Coronary artery (tissue), 2 donors: ENCODE data around the gene SERPINH1.

Experiments
- DNase-seq: peaks from one replicate; pipeline ENCODE4 v3.0.0-alpha.2; 2017; ENCODE audit warnings: low spot score
- H3K27ac ChIP-seq, 2 donors: fragments of 200-600 bp; sonication (generic); one replicate each; pipeline ENCODE4 v1.5.1; 2016 to 2019
- H3K4me3 ChIP-seq: fragments of 200-600 bp; sonication (generic); 2 replicates; pipeline ENCODE4 v1.5.1; 2016; ENCODE audit warnings: mild to moderate bottlenecking, moderate library complexity
- CTCF ChIP-seq: fragments of 200-600 bp; sonication (generic); IDR thresholded peaks from one replicate; pipeline ENCODE4 v1.5.1; 2019; ENCODE audit warnings: antibody characterized with exemption

Gene SERPINH1

DNA sequence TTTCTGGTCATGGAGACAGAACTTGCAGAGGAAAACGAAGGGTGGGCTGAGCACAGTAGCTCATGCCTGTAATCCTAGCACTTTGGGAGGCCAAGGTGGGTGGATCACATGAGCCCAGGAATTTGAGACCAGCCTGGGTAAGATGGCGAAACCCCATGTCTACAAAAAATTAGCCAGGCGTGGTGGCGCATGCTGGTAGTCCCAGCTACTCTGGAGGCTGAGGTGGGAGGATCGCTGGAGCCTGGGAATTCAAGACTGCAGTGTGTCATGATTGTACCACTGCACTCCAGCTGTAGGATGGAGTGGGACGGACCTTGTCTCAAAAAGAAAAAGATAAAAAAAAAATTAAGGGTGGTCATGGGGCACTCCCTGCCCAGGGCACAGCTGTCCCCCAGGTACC, 5.9 kb downstream of the SERPINH1 start:
- Histone ChIP-seq H3K27ac (peak overlapping the region in 1 of 2 donors; percentile 17), H3K4me3 (no peak overlapping the region)
- no peak for TF ChIP-seq CTCF
- DNase-seq: no peak

DNA sequence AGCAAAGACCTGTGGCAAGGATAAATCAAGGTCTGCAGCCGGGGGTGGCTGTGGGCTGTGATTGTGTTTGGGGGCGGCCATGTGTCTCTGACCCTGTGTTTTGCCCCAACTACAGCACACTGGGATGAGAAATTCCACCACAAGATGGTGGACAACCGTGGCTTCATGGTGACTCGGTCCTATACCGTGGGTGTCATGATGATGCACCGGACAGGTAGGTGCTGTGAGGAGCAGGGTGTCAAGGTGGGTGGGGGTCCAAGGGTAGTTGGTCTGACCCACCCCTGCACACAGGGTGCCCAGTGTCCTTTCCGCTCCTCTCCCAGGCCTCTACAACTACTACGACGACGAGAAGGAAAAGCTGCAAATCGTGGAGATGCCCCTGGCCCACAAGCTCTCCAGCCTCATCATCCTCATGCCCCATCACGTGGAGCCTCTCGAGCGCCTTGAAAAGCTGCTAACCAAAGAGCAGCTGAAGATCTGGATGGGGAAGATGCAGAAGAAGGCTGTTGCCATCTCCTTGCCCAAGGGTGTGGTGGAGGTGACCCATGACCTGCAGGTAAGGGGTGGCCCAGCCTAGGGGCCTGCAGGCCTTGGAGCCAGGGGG, 6.7 kb downstream of the SERPINH1 start:
- TF ChIP-seq CTCF: no peak
- DNase-seq: no peak
- Histone ChIP-seq H3K4me3 (no peak overlapping the region), H3K27ac (no peak overlapping the region)

- TF ChIP-seq CTCF: no peak
- no peak for DNase-seq
- H3K27ac ChIP-seq: peak overlapping the region in 1 of 2 donors; percentile 49
- H3K4me3 ChIP-seq: no peak overlapping the region
These were observed 8.6 kb downstream of the SERPINH1 start for GRCh38 chr11:75570559-75571139.

DNA sequence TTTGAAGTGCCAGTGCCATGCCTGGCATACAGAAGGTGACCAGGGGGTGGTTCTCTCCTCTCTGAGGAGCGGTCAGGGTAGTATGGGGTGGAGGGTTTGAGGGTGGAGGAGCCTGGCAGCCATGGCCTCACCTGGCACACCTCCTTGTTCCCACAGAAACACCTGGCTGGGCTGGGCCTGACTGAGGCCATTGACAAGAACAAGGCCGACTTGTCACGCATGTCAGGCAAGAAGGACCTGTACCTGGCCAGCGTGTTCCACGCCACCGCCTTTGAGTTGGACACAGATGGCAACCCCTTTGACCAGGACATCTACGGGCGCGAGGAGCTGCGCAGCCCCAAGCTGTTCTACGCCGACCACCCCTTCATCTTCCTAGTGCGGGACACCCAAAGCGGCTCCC, 9.6 kb downstream of the SERPINH1 start:
- DNase-seq: no peak
- Histone ChIP-seq H3K4me3 (no peak overlapping the region), H3K27ac (peak overlapping the region in 1 of 2 donors; percentile 6)
- no peak for TF ChIP-seq CTCF

DNA sequence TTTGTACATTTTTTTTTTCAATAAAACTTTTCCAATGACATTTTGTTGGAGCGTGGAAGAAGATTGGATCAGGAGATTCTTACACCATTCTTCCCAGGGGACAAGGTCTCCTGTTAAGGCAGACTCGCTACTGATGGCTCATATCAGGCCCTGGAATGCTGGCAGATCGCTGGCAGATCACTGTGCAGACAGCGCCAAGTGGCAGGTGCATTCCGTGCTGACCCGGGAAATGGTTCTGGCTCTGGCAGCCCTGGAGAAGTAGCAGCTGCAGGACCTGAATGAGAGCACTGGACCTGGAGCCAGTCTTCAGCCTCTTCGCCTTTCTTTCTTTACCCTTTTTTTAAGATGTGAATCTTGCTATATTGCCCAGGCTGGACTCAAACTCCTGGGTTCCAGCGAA, 10.7 kb downstream of the SERPINH1 start:
- DNase-seq: no peak

DNA sequence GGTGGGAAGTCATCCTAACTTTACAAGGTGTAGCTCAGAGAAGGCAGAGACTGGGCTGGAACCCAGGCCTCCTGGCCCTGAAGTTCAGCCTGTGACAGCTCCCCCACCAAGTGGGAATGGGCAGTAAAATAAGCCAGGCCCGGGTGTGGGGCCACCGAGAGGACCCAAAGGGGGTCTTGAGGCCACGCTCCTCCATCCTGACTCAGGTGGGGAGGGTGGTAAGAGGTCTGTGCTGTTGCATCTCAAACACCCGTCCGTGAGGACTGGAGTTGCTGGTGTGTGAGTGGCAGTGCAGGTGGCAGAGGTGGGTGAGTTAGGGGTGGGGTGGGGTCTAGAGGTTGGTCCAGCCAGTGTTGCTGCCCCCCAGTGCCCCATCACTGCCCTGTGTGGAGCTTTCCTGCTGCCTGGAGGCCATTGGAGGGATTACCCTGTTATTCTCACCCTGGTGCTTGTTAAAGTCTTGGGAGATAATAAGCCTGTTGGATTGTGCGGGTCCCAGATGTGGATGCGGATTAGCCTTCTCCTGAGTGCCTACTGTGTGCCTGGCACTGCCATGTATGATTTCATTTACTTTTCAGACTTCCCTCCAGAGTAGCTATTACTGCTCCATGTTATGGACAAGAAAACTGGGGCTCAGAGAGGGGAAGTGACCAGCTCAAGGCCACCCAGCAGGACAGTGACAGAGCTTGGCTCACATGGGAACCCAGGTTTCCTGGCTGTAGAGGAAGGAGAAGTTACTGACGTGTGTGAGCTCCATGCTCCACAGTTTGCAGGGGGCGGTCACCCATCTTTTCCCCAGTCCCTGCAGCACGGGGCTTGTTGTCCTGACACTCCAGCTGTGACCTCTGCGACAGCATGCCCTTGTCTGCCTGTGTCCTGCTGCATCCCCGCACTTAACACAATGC, 12.9 kb downstream of the SERPINH1 start:
- TF ChIP-seq CTCF: no peak
- peak overlapping the region in 1 of 2 donors; percentile 41 for H3K27ac ChIP-seq
- no peak overlapping the region for H3K4me3 ChIP-seq
- no peak for DNase-seq

More for the DNA sequence above, 10.7 kb downstream of the SERPINH1 start:
- Histone ChIP-seq H3K4me3 (no peak overlapping the region), H3K27ac (no peak overlapping the region)
- TF ChIP-seq CTCF: no peak
